Pancreas (tissue), 10 donors: ENCODE data around the gene IL11. TPM values are rescaled to one million over a fixed set of nuclear protein-coding genes. Genes with fewer than 3 reads are reported as not detected.

ENCODE experiments used
- ATAC-seq, 4 donors: fragments of 200-7000 bp; cut with Tn5 transposase; one replicate each; pipeline versions ENCODE4 v1.8.0 to v1.9.1; 2020; ENCODE audit warnings: mild to moderate bottlenecking in 4 of 4, moderate library complexity in 4 of 4
- DNase-seq, 6 donors: peaks; one replicate each; pipeline ENCODE4 v3.0.0-alpha.2; 2020
- FAIRE-seq: peaks from 2 replicates; lab custom pipeline; 2012; peaks lifted over from hg19 to GRCh38; lab: Jason Lieb, UNC
- H3K27ac ChIP-seq, 4 donors: fragments of 200-600 bp; sonication (generic); 1 replicate in 3 of 4; 2 replicates in 1 of 4; pipeline versions ENCODE4 v1.5.0 to v1.8.0; 2020
- H3K27me3 ChIP-seq, 4 donors: fragments of 200-600 bp; one replicate each; pipeline ENCODE4 v1.8.0; 2021
- H3K36me3 ChIP-seq, 3 donors: fragments of 200-600 bp; sonication (generic) in 1 of 3; one replicate each; pipeline versions ENCODE4 v1.5.0 to v1.8.0; 2020 to 2021
- H3K4me1 ChIP-seq, 3 donors: fragments of 200-600 bp; one replicate each; pipeline ENCODE4 v1.8.0; 2021
- H3K4me3 ChIP-seq, 4 donors: fragments of 200-600 bp; sonication (generic) in 2 of 4; one replicate each; pipeline versions ENCODE4 v1.5.0 to v1.8.0; 2020 to 2021
- H3K9me3 ChIP-seq, 4 donors: fragments of 200-600 bp; one replicate each; pipeline ENCODE4 v1.8.0; 2021
- CTCF ChIP-seq, 4 donors: fragments of 200-600 bp; sonication (generic) in 3 of 4; IDR thresholded peaks; one replicate each; pipeline versions ENCODE4 v1.5.0 to v1.8.0; 2021; ENCODE audit warnings: antibody characterized with exemption in 4 of 4
- WGBS, 2 donors: extraction: QIAGEN DNeasy Blood & Tissue Kit; methylation state at CpG; one replicate each; pipeline ENCODE4 v1.1.7; 2013; 5-methylcytosine and 5-hydroxymethylcytosine counted together
- intact Hi-C, 3 donors: fragments of 100-400 bp; cut with DNase I; formaldehyde crosslinking; loops; one replicate each; pipeline versions ENCODE4 v1.11.1 to v1.14.2; 2022
- polyA plus RNA-seq, 2 donors: library from polyadenylated mRNA; stranded (reverse); fragments of 200-250 nt; gene quantifications; one replicate each; pipeline ENCODE4 v1.2.3, GENCODE V29; 2013
- total RNA-seq, 6 donors: library from RNA; stranded (reverse); fragmentation: NEBNext Ultra II Directional in 4 of 6; extraction: Animal tissue kit (Norgen Biotek cat#: 25700) in 4 of 6; gene quantifications; one replicate each; pipeline versions ENCODE4 v1.2.1 to v1.2.4, GENCODE V29; 2021 to 2023
- donor health status: healthy with polysubstance abuse.
- donor health status: DM: no; HTN: no; CAD: no; lungs with moderate emphysema.
- donor health status: DM: no; HTN: no; CAD: no.
- donor health status: control.
- donor health status: control.
- donor health status: Bipolar disorder and iron deficiency.
- donor health status: DM: yes; HTN: yes; CAD: no.
- donor health status: DM: no; HTN: no; CAD: no.
- donor health status: DM: no; HTN: no; CAD: no.
- donor health status: DM: yes; HTN: yes; CAD: no.

The IL11 gene
- total and polyA plus RNA-seq, 8 donors, result 0.16 to 0.41 (median 0.20) TPM; not detected in 3

- Histone ChIP-seq H3K27ac (no peak overlapping the region), H3K4me3 (no peak overlapping the region), H3K36me3 (peaks cover 0 to 4% (median 0%) of the 10 kb centered on the region in 3 donors), H3K27me3 (no peaks in the 10 kb centered on the region), H3K4me1 (no peaks in the 10 kb centered on the region), H3K9me3 (no peaks in the 10 kb centered on the region)
- no peak for TF ChIP-seq CTCF (IDR thresholded peaks at IDR 0.05)
- 89 to 91% methylated on average over 10 of the region's 10 CpGs for WGBS, 2 donors
- intact Hi-C loops, result no loop called here
- ATAC-seq (no peak), FAIRE-seq (no peak), DNase-seq (peak in 1 of 6 donors; percentile 61)
Measured at GRCh38 chr19:55347442-55348009, 22.7 kb downstream of the IL11 start.

- peak in 1 of 6 donors; percentile 63 for DNase-seq
- Histone ChIP-seq H3K27me3 (no peaks in the 10 kb centered on the region), H3K9me3 (no peaks in the 10 kb centered on the region), H3K4me3 (no peak overlapping the region), H3K36me3 (peaks cover 0 to 4% (median 0%) of the 10 kb centered on the region in 3 donors), H3K4me1 (no peaks in the 10 kb centered on the region), H3K27ac (no peak overlapping the region)
- no peak for TF ChIP-seq CTCF (IDR thresholded peaks at IDR 0.05)
- ATAC-seq, result no peak
- intact Hi-C loops, result no loop called here
- 92 to 93% methylated on average over 32 to 41 of the region's 41 CpGs for WGBS, 2 donors
- no peak for FAIRE-seq
Measured at GRCh38 chr19:55346725-55347441, 23.4 kb downstream of the IL11 start.

- no peaks in the 10 kb centered on the region for H3K9me3 ChIP-seq
- 86 to 89% methylated on average over 42 to 43 of the region's 43 CpGs for WGBS, 2 donors
- H3K4me3 ChIP-seq, result no peak overlapping the region
- H3K36me3 ChIP-seq, result peaks cover 0 to 4% (median 0%) of the 10 kb centered on the region in 3 donors
- peak in 3 of 6 donors; percentile 36 to 77 (median 66) for DNase-seq
- no peak overlapping the region for H3K27ac ChIP-seq
- intact Hi-C loops, result no loop called here
- no peaks in the 10 kb centered on the region for H3K27me3 ChIP-seq
- TF ChIP-seq CTCF (IDR thresholded peaks at IDR 0.05), result no peak
- ATAC-seq, result peak in 2 of 4 donors; percentile 2 to 9
- FAIRE-seq, result no peak
- no peaks in the 10 kb centered on the region for H3K4me1 ChIP-seq
Measured at GRCh38 chr19:55345818-55346724, 24.2 kb downstream of the IL11 start.

GRCh38 chr19:55345101-55345817 lies 25.0 kb downstream of the IL11 start:
- 86 to 92% methylated on average over 22 of the region's 22 CpGs for WGBS, 2 donors
- no peak overlapping the region for H3K27ac ChIP-seq
- no peak for FAIRE-seq

More at GRCh38 chr19:55345101-55345817, 25.0 kb downstream of the IL11 start:
- no peak for ATAC-seq
- TF ChIP-seq CTCF (IDR thresholded peaks at IDR 0.05), result no peak
- DNase-seq, result peak in 1 of 6 donors; percentile 67
- intact Hi-C loops, result no loop called here
- Histone ChIP-seq H3K4me1 (no peaks in the 10 kb centered on the region), H3K27me3 (no peaks in the 10 kb centered on the region), H3K36me3 (peaks cover 0 to 4% (median 0%) of the 10 kb centered on the region in 3 donors), H3K4me3 (no peak overlapping the region), H3K9me3 (no peaks in the 10 kb centered on the region)
